Measurements from ENCODE around the gene CEP57.

- no peak for TF ChIP-seq POLR2A (IDR thresholded peaks at IDR 0.05)
- no peak for TF ChIP-seq POLR2AphosphoS5 (IDR thresholded peaks at IDR 0.05)
These were observed 11.6 kb upstream of the CEP57 start for GRCh38 chr11:95778699-95779098.
